Measurements from ENCODE around the gene PTPRO. TPM values are rescaled to one million over a fixed set of nuclear protein-coding genes. Genes with fewer than 3 reads are reported as not detected.

The PTPRO gene
- total RNA-seq, 2 experiments from 2014 or later, result 1.1 to 2.6 TPM

GRCh38 chr12:15575671-15576541, 253.6 kb downstream of the PTPRO start:
- ATAC-seq (peak; percentile 54), DNase-seq (no peak)
- Mint-ChIP-seq H3K36me3 (ENCODE audit: low read depth) (peaks cover 21% of the 10 kb centered on the region), H3K27me3 (ENCODE audit: low read depth) (no peaks in the 10 kb centered on the region), H3K4me3 (no peak overlapping the region), H3K27ac (no peak overlapping the region), H3K4me1 (ENCODE audit: low read depth) (peaks cover 32% of the 10 kb centered on the region), H3K9me3 (ENCODE audit: insufficient read depth) (peaks cover 4% of the 10 kb centered on the region)
- ChIA-PET CTCF (interaction anchor here (1.4 to 10.2 kb wide), 3 partner anchors 10 to 280 kb away, joined by 4 to 138 read pairs (median 114); no protein-coding TSS in a partner anchor), POLR2A (no interaction called here)

DNA sequence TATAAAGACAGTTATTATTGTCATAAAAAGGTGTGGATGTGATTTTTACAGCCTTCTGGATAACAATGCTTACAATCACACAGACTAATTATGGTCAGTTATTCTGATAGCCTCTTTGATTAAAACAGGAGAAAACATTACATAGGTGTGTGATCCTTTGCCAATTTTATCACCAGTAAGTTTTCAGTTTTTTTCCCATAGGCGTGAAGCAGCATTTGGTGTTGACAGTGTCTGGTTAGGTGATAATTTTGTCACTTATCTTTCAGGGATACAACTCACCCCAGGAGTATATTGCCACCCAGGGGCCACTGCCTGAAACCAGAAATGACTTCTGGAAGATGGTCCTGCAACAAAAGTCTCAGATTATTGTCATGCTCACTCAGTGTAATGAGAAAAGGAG, 258.1 kb downstream of the PTPRO start:
- ChIA-PET CTCF (interaction anchor here (0.6 to 16.7 kb wide), 3 partner anchors 10 to 381 kb away, joined by 3 to 720 read pairs (median 5); no protein-coding TSS in a partner anchor), POLR2A (no interaction called here)
- Mint-ChIP-seq H3K4me1 (ENCODE audit: low read depth) (peaks cover 24% of the 10 kb centered on the region), H3K36me3 (ENCODE audit: low read depth) (peaks cover 15% of the 10 kb centered on the region), H3K27me3 (ENCODE audit: low read depth) (peaks cover 2% of the 10 kb centered on the region), H3K27ac (no peak overlapping the region), H3K9me3 (ENCODE audit: insufficient read depth) (peaks cover 4% of the 10 kb centered on the region), H3K4me3 (no peak overlapping the region)
- DNase-seq (peak; percentile 39), ATAC-seq (no peak)

DNA sequence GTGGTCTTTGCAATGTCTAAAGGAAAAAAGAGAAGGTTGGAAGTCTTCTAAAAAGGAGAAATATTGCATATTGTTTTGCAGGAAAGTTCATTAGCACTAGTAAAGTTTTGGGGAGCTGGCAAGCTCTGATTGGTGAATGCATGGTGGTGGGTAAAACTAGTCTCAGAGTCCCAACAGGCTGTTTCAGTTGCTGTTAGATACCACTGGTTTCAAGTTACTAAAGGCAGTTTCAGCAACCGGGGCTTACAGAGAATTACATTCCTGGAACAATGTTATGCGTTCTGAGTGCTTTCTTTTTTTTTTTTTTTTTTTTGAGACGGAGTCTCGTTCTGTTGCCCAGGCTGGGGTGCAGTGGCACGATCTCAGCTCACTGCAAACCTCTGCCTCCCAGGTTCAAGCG, 258.7 kb downstream of the PTPRO start:
- peaks cover 2% of the 10 kb centered on the region for H3K27me3 Mint-ChIP-seq (ENCODE audit: low read depth)
- no peak overlapping the region for H3K27ac Mint-ChIP-seq
- H3K9me3 Mint-ChIP-seq (ENCODE audit: insufficient read depth), result peaks cover 4% of the 10 kb centered on the region
- ChIA-PET CTCF (interaction anchor here (0.6 to 16.7 kb wide), 4 partner anchors 9 to 381 kb away, joined by 3 to 720 read pairs (median 4); no protein-coding TSS in a partner anchor), POLR2A (no interaction called here)
- DNase-seq, result no peak
- ATAC-seq, result no peak
- H3K4me1 Mint-ChIP-seq (ENCODE audit: low read depth), result peaks cover 20% of the 10 kb centered on the region
- no peak overlapping the region for H3K4me3 Mint-ChIP-seq
- H3K36me3 Mint-ChIP-seq (ENCODE audit: low read depth), result peaks cover 10% of the 10 kb centered on the region

- Mint-ChIP-seq H3K4me3 (no peak overlapping the region), H3K27ac (peak overlapping the region; percentile 44), H3K36me3 (ENCODE audit: low read depth) (peaks cover 10% of the 10 kb centered on the region), H3K9me3 (ENCODE audit: insufficient read depth) (no peaks in the 10 kb centered on the region), H3K27me3 (ENCODE audit: low read depth) (peaks cover 2% of the 10 kb centered on the region), H3K4me1 (ENCODE audit: low read depth) (peaks cover 20% of the 10 kb centered on the region)
- DNase-seq, result no peak
- ChIA-PET CTCF (interaction anchor here (0.9 to 16.7 kb wide), 8 partner anchors 8 to 306 kb away, joined by 3 to 720 read pairs (median 24); no protein-coding TSS in a partner anchor), POLR2A (interaction anchor here (1.0 to 1.4 kb wide), 2 partner anchors 52 to 298 kb away, joined by 3 to 9 read pairs; partner anchors contain the start of gene STRAP)
- ATAC-seq, result no peak
These were observed 261.5 kb downstream of the PTPRO start for GRCh38 chr12:15583804-15584203.

DNA sequence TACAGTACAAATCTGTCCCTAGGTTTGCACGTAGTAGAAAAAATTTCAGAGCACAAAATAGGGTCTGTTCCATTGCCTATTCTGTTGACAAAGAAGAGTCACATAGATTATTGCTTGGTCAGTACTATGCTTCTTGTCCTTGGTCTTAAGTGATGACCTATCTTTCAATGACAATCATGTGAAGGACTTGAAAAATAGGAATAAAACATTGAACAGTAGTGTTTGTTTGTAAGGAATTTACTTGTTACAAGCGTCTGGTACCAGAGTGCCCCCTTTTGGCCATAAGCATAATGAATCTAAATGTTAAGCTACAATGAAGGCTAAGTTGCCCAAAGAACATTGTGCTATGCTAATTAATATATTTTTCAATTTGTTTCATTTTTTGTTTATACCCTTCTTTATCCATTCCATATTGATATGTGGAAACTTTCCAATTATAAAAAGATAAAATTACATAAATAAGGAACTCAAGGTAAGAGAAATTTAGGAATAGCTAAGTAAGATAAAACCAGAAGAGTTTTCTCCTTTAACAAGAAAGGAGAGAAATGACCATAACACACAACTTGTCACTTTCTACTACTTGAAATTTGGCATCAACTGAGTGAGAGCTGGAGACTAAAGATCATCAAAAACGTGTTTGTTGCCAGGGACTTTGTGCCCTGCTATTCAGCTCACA, 262.2 kb downstream of the PTPRO start:
- Mint-ChIP-seq H3K27ac (no peak overlapping the region), H3K36me3 (ENCODE audit: low read depth) (peaks cover 10% of the 10 kb centered on the region), H3K9me3 (ENCODE audit: insufficient read depth) (no peaks in the 10 kb centered on the region), H3K4me3 (no peak overlapping the region), H3K4me1 (ENCODE audit: low read depth) (peaks cover 20% of the 10 kb centered on the region), H3K27me3 (ENCODE audit: low read depth) (peaks cover 2% of the 10 kb centered on the region)
- ATAC-seq (no peak), DNase-seq (peak; percentile 61)
- POLR2A ChIA-PET, result interaction anchor here (0.7 to 1.4 kb wide), 5 partner anchors 14 to 415 kb away, joined by 3 to 9 read pairs (median 3); partner anchors contain the start of gene STRAP
- CTCF ChIA-PET, result interaction anchor here (0.6 to 16.7 kb wide), 39 partner anchors 10 to 813 kb away, joined by 3 to 720 read pairs (median 5); partner anchors contain the start of genes C12orf60, DERA and EPS8

GRCh38 chr12:15589328-15590032, 267.2 kb downstream of the PTPRO start:
- peak overlapping the region; percentile 65 for H3K4me3 Mint-ChIP-seq
- peaks cover 14% of the 10 kb centered on the region for H3K4me1 Mint-ChIP-seq (ENCODE audit: low read depth)
- H3K36me3 Mint-ChIP-seq (ENCODE audit: low read depth), result no peaks in the 10 kb centered on the region
- CTCF ChIA-PET, result interaction anchor here (0.9 to 16.7 kb wide), 26 partner anchors 8 to 321 kb away, joined by 3 to 720 read pairs (median 5); partner anchors contain the start of genes DERA, EPS8 and STRAP
- H3K27me3 Mint-ChIP-seq (ENCODE audit: low read depth), result peaks cover 2% of the 10 kb centered on the region
- no peaks in the 10 kb centered on the region for H3K9me3 Mint-ChIP-seq (ENCODE audit: insufficient read depth)
- POLR2A ChIA-PET, result no interaction called here
- ATAC-seq (no peak), DNase-seq (no peak)
- no peak overlapping the region for H3K27ac Mint-ChIP-seq

DNA sequence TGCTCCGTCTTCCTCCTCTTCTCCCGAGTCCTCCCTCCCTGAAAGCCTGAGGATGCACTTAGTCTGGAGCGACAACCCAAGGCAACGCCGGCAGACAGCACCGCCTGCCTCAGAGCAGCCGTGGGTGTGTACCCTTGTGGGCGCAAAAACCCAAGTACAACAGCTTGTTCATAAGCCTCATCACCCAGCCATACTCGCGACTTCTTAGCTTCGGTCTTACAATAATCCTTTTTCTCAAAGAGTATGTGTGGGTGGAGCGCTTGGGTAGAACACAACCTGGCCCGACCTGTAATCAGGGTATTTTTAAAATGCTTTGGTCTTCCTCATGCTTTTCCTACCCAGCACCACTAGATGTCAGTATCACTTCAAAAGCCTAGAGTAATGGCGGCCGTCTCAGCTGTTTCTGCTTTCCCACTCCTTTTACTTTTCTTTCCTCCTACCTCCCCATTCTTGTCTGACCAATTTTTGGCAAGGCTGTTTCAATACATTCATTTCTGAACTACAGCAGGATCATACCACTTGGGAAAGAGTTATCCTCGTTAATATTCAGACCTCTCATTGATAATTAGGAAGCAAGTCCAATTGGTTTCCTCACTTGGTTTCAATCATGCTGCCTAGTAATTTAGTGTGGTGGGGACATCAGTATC, 268.0 kb downstream of the PTPRO start:
- ATAC-seq (peak; percentile 97), DNase-seq (peak; percentile 72)
- peaks cover under 1% of the 10 kb centered on the region for H3K27me3 Mint-ChIP-seq (ENCODE audit: low read depth)
- ChIA-PET CTCF (interaction anchor here (0.9 to 16.7 kb wide), 32 partner anchors 9 to 320 kb away, joined by 3 to 720 read pairs (median 5); partner anchors contain the start of genes DERA, EPS8 and STRAP), POLR2A (interaction anchor here (0.6 kb wide), 1 partner anchor 266 kb away, joined by 3 read pairs; no protein-coding TSS in a partner anchor)
- peak overlapping the region; percentile 65 for H3K4me3 Mint-ChIP-seq
- H3K9me3 Mint-ChIP-seq (ENCODE audit: insufficient read depth), result no peaks in the 10 kb centered on the region
- no peaks in the 10 kb centered on the region for H3K36me3 Mint-ChIP-seq (ENCODE audit: low read depth)
- H3K4me1 Mint-ChIP-seq (ENCODE audit: low read depth), result peaks cover 14% of the 10 kb centered on the region
- peak overlapping the region; percentile 62 for H3K27ac Mint-ChIP-seq

DNA sequence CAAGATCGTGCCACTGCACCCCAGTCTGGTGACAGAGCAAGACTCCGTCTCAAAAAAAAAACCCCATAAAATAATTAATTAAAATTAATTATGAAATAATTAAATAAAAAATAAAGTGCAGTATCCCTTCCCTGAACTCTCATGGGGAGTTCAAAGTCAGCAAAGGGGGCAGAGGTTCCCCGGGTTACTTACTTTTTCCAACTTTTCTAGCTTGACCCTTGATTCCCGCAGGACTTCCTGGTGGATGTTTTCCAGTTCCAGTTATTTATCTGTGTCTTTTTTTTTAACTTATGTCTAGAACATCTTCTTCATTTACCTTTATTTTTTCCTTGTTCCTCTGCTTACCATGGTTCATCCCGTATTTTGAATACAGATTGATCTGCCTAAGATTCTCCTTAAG, 269.5 kb downstream of the PTPRO start:
- Mint-ChIP-seq H3K36me3 (ENCODE audit: low read depth) (no peaks in the 10 kb centered on the region), H3K9me3 (ENCODE audit: insufficient read depth) (no peaks in the 10 kb centered on the region), H3K4me1 (ENCODE audit: low read depth) (peaks cover 14% of the 10 kb centered on the region), H3K27ac (no peak overlapping the region), H3K27me3 (ENCODE audit: low read depth) (no peaks in the 10 kb centered on the region), H3K4me3 (no peak overlapping the region)
- ATAC-seq (no peak), DNase-seq (no peak)
- CTCF ChIA-PET, result interaction anchor here (0.9 to 16.7 kb wide), 7 partner anchors 8 to 319 kb away, joined by 3 to 720 read pairs (median 15); partner anchors contain the start of genes DERA and EPS8
- POLR2A ChIA-PET, result interaction anchor here (0.6 kb wide), 1 partner anchor 262 kb away, joined by 8 read pairs; no protein-coding TSS in a partner anchor

DNA sequence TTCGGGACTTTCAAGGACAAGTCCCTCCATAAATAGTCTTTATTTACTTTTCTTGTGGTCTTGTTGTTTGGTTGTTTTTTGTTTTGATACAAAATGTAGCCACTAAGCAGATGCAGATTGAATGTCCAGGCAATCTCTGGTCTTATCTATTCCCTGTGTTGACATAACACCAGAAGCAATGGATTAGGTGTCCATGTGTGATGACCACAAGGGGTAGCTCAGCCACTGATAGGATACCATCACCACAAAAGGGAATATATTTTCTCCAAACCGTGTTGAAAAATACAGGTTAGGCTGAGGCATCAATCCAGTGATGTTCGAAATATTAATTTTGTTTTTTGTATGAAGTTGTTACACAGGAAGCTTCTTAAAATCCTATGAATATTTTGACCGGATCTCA, 270.6 kb downstream of the PTPRO start:
- Mint-ChIP-seq H3K27me3 (ENCODE audit: low read depth) (no peaks in the 10 kb centered on the region), H3K4me1 (ENCODE audit: low read depth) (peaks cover 14% of the 10 kb centered on the region), H3K9me3 (ENCODE audit: insufficient read depth) (no peaks in the 10 kb centered on the region), H3K4me3 (no peak overlapping the region), H3K36me3 (ENCODE audit: low read depth) (no peaks in the 10 kb centered on the region), H3K27ac (no peak overlapping the region)
- POLR2A ChIA-PET, result no interaction called here
- CTCF ChIA-PET, result interaction anchor here (2.2 to 16.7 kb wide), 2 partner anchors 63 to 264 kb away, joined by 6 to 720 read pairs; no protein-coding TSS in a partner anchor
- DNase-seq (no peak), ATAC-seq (no peak)

GRCh38 chr12:15596174-15596573, 273.9 kb downstream of the PTPRO start:
- no peaks in the 10 kb centered on the region for H3K4me1 Mint-ChIP-seq (ENCODE audit: low read depth)
- H3K36me3 Mint-ChIP-seq (ENCODE audit: low read depth), result no peaks in the 10 kb centered on the region
- no peak overlapping the region for H3K4me3 Mint-ChIP-seq
- DNase-seq, result no peak
- H3K9me3 Mint-ChIP-seq (ENCODE audit: insufficient read depth), result no peaks in the 10 kb centered on the region
- H3K27ac Mint-ChIP-seq, result no peak overlapping the region
- no peak for ATAC-seq
- ChIA-PET CTCF (interaction anchor here (1.5 kb wide), 1 partner anchor 8 kb away, joined by 3 read pairs; no protein-coding TSS in a partner anchor), POLR2A (no interaction called here)
- no peaks in the 10 kb centered on the region for H3K27me3 Mint-ChIP-seq (ENCODE audit: low read depth)
